H1 (cell line): Measurements from ENCODE around the gene EIPR1.

ENCODE experiments used
- CREB1 ChIP-seq: IDR thresholded peaks from 2 replicates; pipeline ENCODE4 v1.6.1; 2012; ENCODE audit warnings: inconsistent platforms
- HDAC6 ChIP-seq: IDR thresholded peaks from one replicate; pipeline ENCODE4 v1.7.1; 2012; ENCODE audit warnings: low read depth, mild to moderate bottlenecking, inconsistent platforms, low read length, moderate library complexity
- POLR2A ChIP-seq, 2 experiments: IDR thresholded peaks; 1 replicate in 1 of 2; 2 replicates in 1 of 2; pipeline ENCODE4 v1.6.1; 2011; ENCODE audit warnings: low read depth in 2 of 2, low read length in 2 of 2, mild to moderate bottlenecking in 2 of 2; ENCODE audit errors: control extremely low read depth in 1 of 2
- RAD21 ChIP-seq, 2 experiments: IDR thresholded peaks in 1 of 2; conservative IDR thresholded peaks in 1 of 2; 2 replicates each; pipeline ENCODE4 v1.6.1; 2011; ENCODE audit warnings: low read depth in 2 of 2, low read length in 2 of 2, improper control_type of control experiment in 1 of 2, inconsistent platforms in 1 of 2, mild to moderate bottlenecking in 1 of 2, moderate library complexity in 1 of 2
- SP4 ChIP-seq: IDR thresholded peaks from 2 replicates; pipeline ENCODE4 v1.6.1; 2012; ENCODE audit warnings: low read length, inconsistent platforms
- SRF ChIP-seq: IDR thresholded peaks from 2 replicates; pipeline ENCODE4 v1.6.1; 2011; ENCODE audit warnings: mild to moderate bottlenecking, low read depth, low read length, moderate library complexity
- TAF1 ChIP-seq: IDR thresholded peaks from 2 replicates; pipeline ENCODE4 v1.6.1; 2011; ENCODE audit warnings: mild to moderate bottlenecking, low read depth, low read length
- TCF12 ChIP-seq: IDR thresholded peaks from 2 replicates; pipeline ENCODE4 v1.6.1; 2011; ENCODE audit warnings: low read depth, mild to moderate bottlenecking, low read length
- ZNF274 ChIP-seq: IDR thresholded peaks from 2 replicates; pipeline ENCODE4 v1.7.0; 2012; ENCODE audit warnings: low read length, borderline replicate concordance; ENCODE audit errors: extremely low read depth
- TF ChIP-seq, protein P1 (sequence below), 3 experiments: IDR thresholded peaks; 1 replicate in 2 of 3; 2 replicates in 1 of 3; pipeline versions ENCODE4 v1.5.1 to v1.6.1; 2011; ENCODE audit warnings: low read length in 3 of 3, mild to moderate bottlenecking in 3 of 3, inconsistent platforms in 2 of 3, low read depth in 1 of 3, moderate library complexity in 1 of 3; ENCODE audit not compliant: insufficient read depth in 1 of 3; ENCODE audit errors: control extremely low read depth in 1 of 3

DNA sequence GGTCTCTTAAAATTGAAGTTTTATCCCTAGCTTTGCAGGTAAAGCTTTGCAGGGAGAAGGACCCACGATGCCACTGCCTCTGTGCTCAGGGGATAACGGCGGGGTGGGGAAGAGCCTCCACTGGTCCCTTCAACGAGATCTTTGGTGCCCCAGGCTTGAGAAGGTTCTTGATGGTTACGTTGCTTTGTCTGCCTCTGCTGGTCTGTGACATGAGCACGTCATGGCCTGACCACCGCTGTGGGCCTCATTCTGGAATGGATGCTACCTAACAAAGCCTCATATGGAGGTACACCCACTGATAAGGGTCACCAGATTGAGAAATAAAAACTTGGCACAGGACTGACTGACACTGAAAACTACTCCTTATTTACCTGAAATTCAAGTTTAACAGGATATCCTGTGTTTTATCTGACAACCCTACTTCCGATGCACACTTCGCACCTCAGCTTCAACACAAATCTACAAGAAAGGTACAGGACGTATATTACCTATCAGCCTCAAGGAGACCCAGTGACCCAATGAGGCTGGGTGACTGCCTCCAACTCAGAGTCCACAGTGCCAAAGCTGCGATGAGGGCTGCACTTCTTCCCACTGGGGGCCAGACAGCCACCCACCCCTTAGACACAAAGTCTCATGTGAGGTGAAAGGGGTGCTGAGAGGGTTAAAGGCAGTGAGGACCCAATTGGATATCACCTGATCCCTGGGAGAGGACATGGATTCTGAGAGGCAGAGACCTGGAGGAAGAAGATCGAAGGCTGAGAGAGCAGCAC lies 64.9 kb downstream of the EIPR1 start:
- TF ChIP-seq, protein P1, sequence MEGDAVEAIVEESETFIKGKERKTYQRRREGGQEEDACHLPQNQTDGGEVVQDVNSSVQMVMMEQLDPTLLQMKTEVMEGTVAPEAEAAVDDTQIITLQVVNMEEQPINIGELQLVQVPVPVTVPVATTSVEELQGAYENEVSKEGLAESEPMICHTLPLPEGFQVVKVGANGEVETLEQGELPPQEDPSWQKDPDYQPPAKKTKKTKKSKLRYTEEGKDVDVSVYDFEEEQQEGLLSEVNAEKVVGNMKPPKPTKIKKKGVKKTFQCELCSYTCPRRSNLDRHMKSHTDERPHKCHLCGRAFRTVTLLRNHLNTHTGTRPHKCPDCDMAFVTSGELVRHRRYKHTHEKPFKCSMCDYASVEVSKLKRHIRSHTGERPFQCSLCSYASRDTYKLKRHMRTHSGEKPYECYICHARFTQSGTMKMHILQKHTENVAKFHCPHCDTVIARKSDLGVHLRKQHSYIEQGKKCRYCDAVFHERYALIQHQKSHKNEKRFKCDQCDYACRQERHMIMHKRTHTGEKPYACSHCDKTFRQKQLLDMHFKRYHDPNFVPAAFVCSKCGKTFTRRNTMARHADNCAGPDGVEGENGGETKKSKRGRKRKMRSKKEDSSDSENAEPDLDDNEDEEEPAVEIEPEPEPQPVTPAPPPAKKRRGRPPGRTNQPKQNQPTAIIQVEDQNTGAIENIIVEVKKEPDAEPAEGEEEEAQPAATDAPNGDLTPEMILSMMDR (IDR thresholded peaks at IDR 0.05; ENCODE audit: control extremely low read depth in 1 of 3, insufficient read depth in 1 of 3, low read depth in 1 of 3, low read length in 3 of 3): no peak
- no peak for TF ChIP-seq HDAC6
- TF ChIP-seq SP4: no peak
- TF ChIP-seq CREB1: no peak
- no peak for TF ChIP-seq TCF12
- TF ChIP-seq POLR2A (IDR thresholded peaks at IDR 0.05; ENCODE audit: control extremely low read depth in 1 of 2, low read depth in 2 of 2, low read length in 2 of 2): no peak
- no peak for TF ChIP-seq ZNF274
- TF ChIP-seq SRF: no peak
- no peak for TF ChIP-seq RAD21 (IDR thresholded peaks at IDR 0.05 in 1 of 2, conservative IDR thresholded peaks at IDR 0.05 in 1 of 2; ENCODE audit: low read depth in 2 of 2, low read length in 2 of 2)
- TF ChIP-seq TAF1: no peak
